NCI-H2227 treated with DMSO at 0.1 percent for 48 hours (cell line): ENCODE measurements around the gene MMP23B.

ENCODE experiments used
- DNase-seq: peaks from one replicate; lab custom pipeline; 2025; lab: John Stamatoyannopoulos, UW

MMP23B gene

GRCh38 chr1:1602968-1603506 lies 28.9 kb upstream of the MMP23B start:
- DNase-seq = no peak

GRCh38 chr1:1603671-1604373 lies 28.2 kb upstream of the MMP23B start:
- DNase-seq = no peak

GRCh38 chr1:1604374-1605033 lies 27.5 kb upstream of the MMP23B start:
- DNase-seq = no peak

GRCh38 chr1:1605034-1605591 lies 26.9 kb upstream of the MMP23B start:
- no peak for DNase-seq

GRCh38 chr1:1605724-1606123 lies 26.2 kb upstream of the MMP23B start:
- DNase-seq = no peak

- no peak for DNase-seq
These were observed 25.7 kb upstream of the MMP23B start for GRCh38 chr1:1606232-1606631.

GRCh38 chr1:1609822-1610485 lies 22.0 kb upstream of the MMP23B start:
- no peak for DNase-seq

GRCh38 chr1:1610796-1611195 lies 21.2 kb upstream of the MMP23B start:
- DNase-seq = no peak

- DNase-seq = no peak
These were observed 19.9 kb upstream of the MMP23B start for GRCh38 chr1:1612104-1612400.

GRCh38 chr1:1613509-1614082 lies 18.4 kb upstream of the MMP23B start:
- no peak for DNase-seq

GRCh38 chr1:1614204-1614953 lies 17.6 kb upstream of the MMP23B start:
- no peak for DNase-seq

- no peak for DNase-seq
These were observed 17.1 kb upstream of the MMP23B start for GRCh38 chr1:1614954-1615255.

- peak; percentile 92 for DNase-seq
These were observed 16.5 kb upstream of the MMP23B start, which contains the start of gene MIB2 for GRCh38 chr1:1615256-1616044. MIB2 (plus strand) TSS chr1:1615500; CDS start chr1:1623453, 7,953 bp downstream.

GRCh38 chr1:1616045-1616790 lies 15.8 kb upstream of the MMP23B start:
- no peak for DNase-seq

GRCh38 chr1:1616838-1617237 lies 15.1 kb upstream of the MMP23B start:
- DNase-seq = no peak

GRCh38 chr1:1617516-1617915 lies 14.5 kb upstream of the MMP23B start:
- DNase-seq = no peak

- DNase-seq = no peak
These were observed 14.0 kb upstream of the MMP23B start for GRCh38 chr1:1617925-1618324.

GRCh38 chr1:1618396-1619068 lies 13.4 kb upstream of the MMP23B start:
- no peak for DNase-seq

- no peak for DNase-seq
These were observed 12.0 kb upstream of the MMP23B start for GRCh38 chr1:1619917-1620361.
